ENCODE data around the gene MED27. TPM values are rescaled to one million over a fixed set of nuclear protein-coding genes. Genes with fewer than 3 reads are reported as not detected.

Gene MED27
- total and polyA plus RNA-seq, 10 of the 15 experiments (the other 5 are each of a cell fraction or from before 2014, with no cell fraction given) = 20.3 to 50.3 (median 35.5) TPM

DNA sequence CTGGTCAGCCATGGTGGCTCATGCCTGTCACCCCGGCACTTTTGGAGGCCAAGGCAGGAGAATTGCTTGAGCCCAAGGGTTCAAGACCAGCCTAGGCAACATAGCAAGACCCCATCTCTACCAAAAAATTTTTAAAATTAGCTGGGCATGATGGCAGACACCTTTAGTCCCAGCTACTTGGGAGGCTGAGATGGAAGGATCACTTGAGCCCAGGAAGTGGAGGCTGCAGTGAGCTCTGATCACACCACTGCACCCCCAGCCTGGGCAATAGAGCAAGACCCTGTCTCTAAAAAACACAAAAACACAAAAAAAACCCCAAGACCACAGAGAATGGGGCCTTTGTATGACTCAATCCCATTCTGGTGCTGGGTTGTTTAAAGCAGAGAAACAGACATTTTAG lies 44.0 kb downstream of the MED27 start:
- no peaks in the 10 kb centered on the region for H3K27me3 ChIP-seq (replicated peaks in 1 of 2; ENCODE audit: control insufficient read depth in 2 of 2, insufficient read depth in 2 of 2, low read length in 1 of 2)
- no peaks in the 10 kb centered on the region for H3K9me3 ChIP-seq (replicated peaks; ENCODE audit: control insufficient read depth, insufficient read depth, low read length)
- no peak overlapping the region for H3K27ac ChIP-seq (ENCODE audit: control insufficient read depth, insufficient read depth)
- CTCF ChIA-PET = no interaction called here
- TF ChIP-seq, protein P1, sequence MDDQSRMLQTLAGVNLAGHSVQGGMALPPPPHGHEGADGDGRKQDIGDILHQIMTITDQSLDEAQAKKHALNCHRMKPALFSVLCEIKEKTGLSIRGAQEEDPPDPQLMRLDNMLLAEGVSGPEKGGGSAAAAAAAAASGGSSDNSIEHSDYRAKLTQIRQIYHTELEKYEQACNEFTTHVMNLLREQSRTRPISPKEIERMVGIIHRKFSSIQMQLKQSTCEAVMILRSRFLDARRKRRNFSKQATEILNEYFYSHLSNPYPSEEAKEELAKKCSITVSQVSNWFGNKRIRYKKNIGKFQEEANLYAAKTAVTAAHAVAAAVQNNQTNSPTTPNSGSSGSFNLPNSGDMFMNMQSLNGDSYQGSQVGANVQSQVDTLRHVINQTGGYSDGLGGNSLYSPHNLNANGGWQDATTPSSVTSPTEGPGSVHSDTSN (IDR thresholded peaks at IDR 0.05; ENCODE audit: insufficient replicate concordance, low read depth, low read length) = no peak
- TF ChIP-seq ZNF592 (IDR thresholded peaks at IDR 0.05) (no peak), KDM1A (IDR thresholded peaks at IDR 0.05; ENCODE audit: borderline replicate concordance) (no peak), SUPT20H (IDR thresholded peaks at IDR 0.05; ENCODE audit: borderline replicate concordance, control insufficient read depth, low read depth, low read length) (no peak), BACH1 (IDR thresholded peaks at IDR 0.05; ENCODE audit: borderline replicate concordance) (no peak), TAF1 (IDR thresholded peaks at IDR 0.05; ENCODE audit: borderline replicate concordance, low read depth, low read length) (no peak), HDGF (IDR thresholded peaks at IDR 0.05) (no peak)
- in situ Hi-C loops (cut with MboI) = no loop called here
- intact Hi-C loops (cut with micrococcal nuclease; ENCODE audit: unreplicated experiment) = no loop called here
- FAIRE-seq = no peak
- no peak overlapping the region for H3K4me2 ChIP-seq (ENCODE audit: control insufficient read depth, insufficient read depth)
- no peaks in the 10 kb centered on the region for H3K36me3 ChIP-seq (ENCODE audit: control insufficient read depth in 2 of 2, insufficient read depth in 2 of 2, low read length in 1 of 2)
- DNase-seq (ENCODE audit: low read depth, low spot score) = no peak
- no peak overlapping the region for H3K4me3 ChIP-seq
- POLR2A ChIA-PET = no interaction called here
- no peak overlapping the region for H3K9ac ChIP-seq (ENCODE audit: control insufficient read depth, insufficient read depth, low read length)
- 41% methylated on average over 1 of the region's 1 CpG for WGBS (ENCODE audit: insufficient coverage, insufficient replicate concordance, low lambda C conversion rate, missing lambda C conversion rate)
- no peak overlapping the region for H2AFZ ChIP-seq (ENCODE audit: control insufficient read depth, low read depth, low read length)
- BruUV-seq (replicated peaks) = no TSS peak
- SMC1A ChIA-PET (ENCODE audit: uncharacterized antibody, unreplicated experiment) = no interaction called here
- no peak for ATAC-seq
- peaks cover 17% of the 10 kb centered on the region for H3K4me1 ChIP-seq (ENCODE audit: control insufficient read depth, insufficient read depth, low read length)
- H4K20me1 ChIP-seq (ENCODE audit: control insufficient read depth, insufficient read depth) = peaks cover 21% of the 10 kb centered on the region
- H3K79me2 ChIP-seq (ENCODE audit: control insufficient read depth, insufficient read depth, low read length) = no peaks in the 10 kb centered on the region
- RAD21 ChIA-PET (ENCODE audit: unreplicated experiment) = no interaction called here
